Measurements from ENCODE around the gene PYGM.
A peak's percentile ranks its signal among the peaks of the same experiment; 100 is the strongest.

Gene PYGM

GRCh38 chr11:64746486-64746885 is 13.3 kb downstream of the PYGM start:
- in situ Hi-C loops (cut with MboI; ENCODE audit: low sequenced_read_pairs, unreplicated experiment): no loop called here
- DNase-seq (ENCODE audit: low spot score): no peak
- no peak for TF ChIP-seq CTCF (IDR thresholded peaks at IDR 0.05; ENCODE audit: borderline replicate concordance, control extremely low read depth, extremely low read depth, insufficient read depth, missing control alignments)

GRCh38 chr11:64745521-64746328 is 14.0 kb downstream of the PYGM start:
- in situ Hi-C loops (cut with MboI; ENCODE audit: low sequenced_read_pairs, unreplicated experiment): no loop called here
- peak; percentile 87 for DNase-seq (ENCODE audit: low spot score)
- no peak for TF ChIP-seq CTCF (IDR thresholded peaks at IDR 0.05; ENCODE audit: borderline replicate concordance, control extremely low read depth, extremely low read depth, insufficient read depth, missing control alignments)

- TF ChIP-seq CTCF (IDR thresholded peaks at IDR 0.05; ENCODE audit: borderline replicate concordance, control extremely low read depth, extremely low read depth, insufficient read depth, missing control alignments): no peak
- in situ Hi-C loops (cut with MboI; ENCODE audit: low sequenced_read_pairs, unreplicated experiment): no loop called here
- peak; percentile 83 for DNase-seq (ENCODE audit: low spot score)
Measured at GRCh38 chr11:64745189-64745520, 14.6 kb downstream of the PYGM start.

DNA sequence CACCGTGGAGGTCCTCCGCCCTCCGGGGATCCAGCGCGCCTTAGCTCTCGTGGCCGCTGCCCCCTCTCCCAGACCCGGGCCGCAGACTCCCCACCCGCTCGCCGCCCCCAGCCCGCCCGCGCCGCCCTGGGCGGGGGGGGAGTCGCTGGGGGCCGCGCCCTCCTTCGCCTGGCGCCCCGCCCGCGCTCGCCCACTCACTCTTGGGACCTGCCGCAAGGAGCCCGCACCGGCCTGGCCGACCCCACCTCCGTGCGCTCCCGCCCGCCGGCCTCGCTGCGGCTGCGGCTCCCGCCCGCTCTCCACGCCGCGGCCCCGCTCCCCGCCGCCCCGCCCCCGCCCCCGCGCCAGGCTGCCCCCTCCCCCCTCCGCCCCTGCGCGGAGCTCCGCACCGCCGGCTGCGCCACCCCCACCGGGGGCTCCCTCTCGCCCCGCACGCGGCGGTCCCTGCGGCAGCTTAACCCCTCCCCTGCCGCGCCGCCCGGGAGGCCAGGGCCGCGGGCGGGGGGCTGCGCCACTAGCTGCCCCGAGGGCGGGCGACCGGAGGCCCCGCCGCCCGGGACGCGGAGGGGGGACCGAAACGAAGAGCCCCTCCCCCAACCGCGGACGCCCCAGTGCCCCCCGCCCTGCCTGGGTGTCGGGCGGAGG is 15.1 kb downstream of the PYGM start:
- DNase-seq (ENCODE audit: low spot score): peak; percentile 61
- in situ Hi-C loops (cut with MboI; ENCODE audit: low sequenced_read_pairs, unreplicated experiment): no loop called here
- TF ChIP-seq CTCF (IDR thresholded peaks at IDR 0.05; ENCODE audit: borderline replicate concordance, control extremely low read depth, extremely low read depth, insufficient read depth, missing control alignments): no peak

- in situ Hi-C loops (cut with MboI; ENCODE audit: low sequenced_read_pairs, unreplicated experiment): no loop called here
- peak; percentile 84 for DNase-seq (ENCODE audit: low spot score)
- TF ChIP-seq CTCF (IDR thresholded peaks at IDR 0.05; ENCODE audit: borderline replicate concordance, control extremely low read depth, extremely low read depth, insufficient read depth, missing control alignments): peak; percentile 85
Measured at GRCh38 chr11:64743591-64744543, 15.9 kb downstream of the PYGM start, which contains the start of gene RASGRP2. Gene RASGRP2 (minus strand): TSS chr11:64744142. CDS start chr11:64742866, 1,276 bp downstream.

All from GM13976 (cell line).